Prostate gland (tissue), 2 donors: ENCODE results near the gene TFF3. TPM values are rescaled to one million over a fixed set of nuclear protein-coding genes. Genes with fewer than 3 reads are reported as not detected.

Source experiments
- DNase-seq: peaks from one replicate; pipeline ENCODE4 v3.0.0-alpha.2; 2019; ENCODE audit warnings: low spot score
- H3K27ac ChIP-seq, 2 donors: fragments of 200-600 bp; sonication (generic); 2 replicates each; pipeline ENCODE4 v1.5.1; 2017 to 2019
- H3K27me3 ChIP-seq: fragments of 200-600 bp; sonication (generic); replicated peaks from 2 replicates; pipeline ENCODE4 v1.5.1; 2019; ENCODE audit not compliant: insufficient read depth
- H3K36me3 ChIP-seq, 2 donors: fragments of 200-600 bp; sonication (generic); 1 replicate in 1 of 2; 2 replicates in 1 of 2; pipeline versions ENCODE4 v1.5.1 to v1.8.1; 2017 to 2019
- H3K4me1 ChIP-seq: fragments of 200-600 bp; sonication (generic); replicated peaks from 2 replicates; pipeline ENCODE4 v1.5.1; 2019
- H3K4me3 ChIP-seq, 2 donors: fragments of 200-600 bp; sonication (generic); 2 replicates each; pipeline ENCODE4 v1.5.1; 2017 to 2019
- H3K9me3 ChIP-seq: fragments of 200-600 bp; sonication (generic); 2 replicates; pipeline ENCODE4 v1.5.1; 2017
- CTCF ChIP-seq, 4 experiments: fragments of 200-600 bp in 2 of 4; fragments of 450-650 bp in 2 of 4; sonication (generic) in 2 of 4; IDR thresholded peaks; 1 replicate in 3 of 4; 2 replicates in 1 of 4; pipeline ENCODE4 v1.5.1; 2016 to 2019; ENCODE audit warnings: antibody characterized with exemption in 4 of 4, mild to moderate bottlenecking in 2 of 4, moderate library complexity in 2 of 4
- POLR2A ChIP-seq: fragments of 450-650 bp; IDR thresholded peaks from one replicate; pipeline ENCODE4 v1.6.1; 2016; ENCODE audit warnings: antibody characterized with exemption, mild to moderate bottlenecking
- POLR2AphosphoS5 ChIP-seq: sonication (generic); formaldehyde crosslinking; IDR thresholded peaks from one replicate; pipeline ENCODE4 v1.6.1; 2017; ENCODE audit warnings: antibody characterized with exemption
- WGBS: methylation state at CpG from one replicate; pipeline ENCODE4 v1.1.5; 2018; 5-methylcytosine and 5-hydroxymethylcytosine counted together
- intact Hi-C: fragments of 100-400 bp; cut with DNase I; formaldehyde crosslinking; loops from one replicate; pipeline ENCODE4 v1.14.2; 2022
- total RNA-seq, 2 donors: library from RNA; depleted of rRNA; stranded (reverse); fragments of >200 nt; gene quantifications; one replicate each; pipeline ENCODE4 v1.1.0, GENCODE V29; 2016

The TFF3 gene
- total RNA-seq, 2 donors from 2014 or later = 30.6 to 49.8 TPM

GRCh38 chr21:42340187-42341050 is 25.2 kb upstream of the TFF3 start:
- 76% methylated on average over 24 of the region's 24 CpGs for WGBS
- TF ChIP-seq POLR2A (no peak), CTCF (IDR thresholded peaks at IDR 0.05) (no peak), POLR2AphosphoS5 (no peak)

GRCh38 chr21:42338729-42339715 is 23.8 kb upstream of the TFF3 start:
- DNase-seq = no peak
- 92% methylated on average over 17 of the region's 17 CpGs for WGBS
- Histone ChIP-seq H3K4me1 (no peaks in the 10 kb centered on the region), H3K36me3 (no peaks in the 10 kb centered on the region), H3K4me3 (no peak overlapping the region), H3K27me3 (no peaks in the 10 kb centered on the region), H3K27ac (peak overlapping the region; percentile 21 to 41), H3K9me3 (no peaks in the 10 kb centered on the region)
- TF ChIP-seq POLR2AphosphoS5 (no peak), CTCF (IDR thresholded peaks at IDR 0.05) (no peak), POLR2A (no peak)
- intact Hi-C loops = no loop called here

More at GRCh38 chr21:42340187-42341050, 25.2 kb upstream of the TFF3 start:
- Histone ChIP-seq H3K9me3 (no peaks in the 10 kb centered on the region), H3K27ac (no peak overlapping the region), H3K36me3 (no peaks in the 10 kb centered on the region), H3K27me3 (no peaks in the 10 kb centered on the region), H3K4me3 (no peak overlapping the region), H3K4me1 (no peaks in the 10 kb centered on the region)
- intact Hi-C loops = no loop called here
- no peak for DNase-seq

- no peaks in the 10 kb centered on the region for H3K27me3 ChIP-seq
- no peak for TF ChIP-seq POLR2A
- TF ChIP-seq POLR2AphosphoS5 = peak; percentile 92
- TF ChIP-seq CTCF (IDR thresholded peaks at IDR 0.05) = peak; percentile 22 to 89 (median 80)
- 28% methylated on average over 23 of the region's 23 CpGs for WGBS
Observed at GRCh38 chr21:42337830-42338728, 22.9 kb upstream of the TFF3 start.

GRCh38 chr21:42337276-42337675 is 22.1 kb upstream of the TFF3 start:
- Histone ChIP-seq H3K27ac (no peak overlapping the region), H3K9me3 (no peaks in the 10 kb centered on the region), H3K4me3 (no peak overlapping the region), H3K36me3 (no peaks in the 10 kb centered on the region), H3K27me3 (no peaks in the 10 kb centered on the region), H3K4me1 (no peaks in the 10 kb centered on the region)
- DNase-seq = no peak
- TF ChIP-seq POLR2A = no peak
- TF ChIP-seq POLR2AphosphoS5 = no peak
- no peak for TF ChIP-seq CTCF (IDR thresholded peaks at IDR 0.05)
- WGBS = 70% methylated on average over 4 of the region's 4 CpGs
- intact Hi-C loops = no loop called here

More at GRCh38 chr21:42337830-42338728, 22.9 kb upstream of the TFF3 start:
- peak; percentile 88 for DNase-seq
- no peaks in the 10 kb centered on the region for H3K9me3 ChIP-seq
- no peak overlapping the region for H3K4me3 ChIP-seq
- intact Hi-C loops = no loop called here
- H3K27ac ChIP-seq = peak overlapping the region; percentile 21 to 41
- H3K4me1 ChIP-seq = no peaks in the 10 kb centered on the region
- H3K36me3 ChIP-seq = no peaks in the 10 kb centered on the region
